Activated naive CD4-positive, alpha-beta T cell treated with anti-CD3 and anti-CD28 coated beads, Interleukin-2, amount 50 U/mL, for 72 hours (primary cell): ENCODE results near the gene SHMT2. TPM values are rescaled to one million over a fixed set of nuclear protein-coding genes. Genes with fewer than 3 reads are reported as not detected.

Experiments
- ATAC-seq, 2 donors: fragments of 150-1000 bp; cut with Tn5 transposase; 2 replicates each; pipeline ENCODE4 v1.10.0; 2021; ENCODE audit warnings: mild to moderate bottlenecking in 2 of 2, moderate library complexity in 2 of 2
- DNase-seq, 2 donors: peaks; one replicate each; pipeline ENCODE4 v3.0.0; 2021 to 2022; ENCODE audit warnings: low spot score in 2 of 2
- H3K27ac Mint-ChIP-seq, 2 donors: one replicate each; pipeline ENCODE4 v1.8.0; 2022; ENCODE audit warnings: mild to moderate bottlenecking in 2 of 2, mixed read lengths in 2 of 2
- H3K36me3 Mint-ChIP-seq, 2 donors: one replicate each; pipeline ENCODE4 v1.8.0; 2022; ENCODE audit warnings: mixed read lengths in 2 of 2
- H3K9me3 Mint-ChIP-seq, 2 donors: one replicate each; pipeline ENCODE4 v1.8.0; 2022; ENCODE audit warnings: mixed read lengths in 2 of 2
- total RNA-seq, 2 donors: library from RNA; stranded (reverse); gene quantifications; one replicate each; pipeline ENCODE4 v1.2.3, GENCODE V29; 2022

The SHMT2 gene
- total RNA-seq, 2 donors from 2014 or later = 360 to 376 TPM

DNA sequence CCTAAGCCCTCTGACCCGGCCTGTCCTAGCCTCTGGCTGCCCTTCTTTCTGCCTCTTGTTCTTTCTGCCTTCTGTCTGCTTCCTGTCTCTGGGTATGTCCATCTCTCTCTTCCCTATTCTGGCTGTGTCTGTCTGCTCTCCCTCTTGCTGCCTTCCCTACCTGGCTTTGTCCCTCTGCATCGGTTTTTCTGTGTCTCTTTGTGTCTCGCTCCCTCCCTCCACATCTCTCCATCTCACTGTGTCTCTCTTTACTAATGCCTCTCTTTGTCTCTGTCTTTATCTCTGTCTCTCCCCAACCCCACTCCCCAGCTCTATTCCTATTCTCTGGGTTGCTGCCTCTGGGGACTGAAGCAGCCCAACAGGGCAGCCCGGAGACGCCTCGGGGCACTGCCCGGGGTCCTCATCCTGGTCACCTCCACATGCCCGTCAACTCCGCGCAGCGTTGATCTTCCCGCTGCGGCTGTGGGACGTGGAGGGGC is 10.1 kb downstream of the SHMT2 start:
- H3K27ac Mint-ChIP-seq = peak overlapping the region; percentile 80 to 83
- peaks cover 2 to 4% of the 10 kb centered on the region in 2 donors for H3K36me3 Mint-ChIP-seq
- no peaks in the 10 kb centered on the region for H3K9me3 Mint-ChIP-seq
- DNase-seq (no peak), ATAC-seq (peak; percentile 0 to 1)

DNA sequence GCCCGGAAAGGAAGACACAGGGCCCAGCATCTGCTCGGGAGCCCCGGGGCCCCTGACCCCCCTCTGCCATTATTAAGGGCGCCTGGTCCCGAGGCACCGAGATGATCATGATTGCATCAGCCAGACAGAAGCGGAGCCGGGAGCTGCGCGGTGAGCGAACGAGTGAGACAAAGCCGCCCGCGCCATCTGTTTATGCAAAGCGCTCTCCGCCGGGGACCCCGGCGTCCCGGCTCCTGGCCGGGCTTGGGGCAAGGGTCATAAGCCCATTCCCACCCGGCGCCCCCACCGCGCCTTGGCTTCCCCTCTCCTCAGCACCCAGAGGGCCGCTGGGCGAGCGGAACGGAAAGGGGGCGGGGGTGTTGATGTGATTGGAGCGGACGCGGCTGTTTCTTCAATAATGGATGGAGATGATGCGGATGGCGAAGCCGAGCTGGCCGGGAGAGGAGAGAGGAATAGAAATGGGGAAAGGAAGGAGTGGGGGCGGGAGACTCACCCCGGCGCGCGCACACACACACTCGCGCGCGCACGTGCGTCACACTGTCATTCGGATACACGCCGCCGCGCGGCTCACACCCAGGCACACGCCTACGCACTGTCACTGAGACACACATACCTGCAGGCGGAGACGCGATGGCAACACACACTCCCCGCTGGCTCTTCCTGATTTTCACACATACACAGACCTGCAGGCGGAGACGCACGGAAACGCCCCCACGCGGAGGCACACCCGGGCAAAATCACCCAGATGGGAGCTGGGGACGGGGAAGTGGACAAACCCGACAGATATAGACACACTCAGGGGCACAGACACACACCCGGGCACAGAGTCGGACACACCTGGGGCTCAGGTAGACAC is 10.8 kb downstream of the SHMT2 start:
- H3K9me3 Mint-ChIP-seq = no peaks in the 10 kb centered on the region
- H3K27ac Mint-ChIP-seq = peak overlapping the region; percentile 80 to 83
- H3K36me3 Mint-ChIP-seq = peaks cover 0 to 4% of the 10 kb centered on the region in 2 donors
- DNase-seq (peak in 1 of 2 donors; percentile 74), ATAC-seq (peak; percentile 36 to 39)

DNA sequence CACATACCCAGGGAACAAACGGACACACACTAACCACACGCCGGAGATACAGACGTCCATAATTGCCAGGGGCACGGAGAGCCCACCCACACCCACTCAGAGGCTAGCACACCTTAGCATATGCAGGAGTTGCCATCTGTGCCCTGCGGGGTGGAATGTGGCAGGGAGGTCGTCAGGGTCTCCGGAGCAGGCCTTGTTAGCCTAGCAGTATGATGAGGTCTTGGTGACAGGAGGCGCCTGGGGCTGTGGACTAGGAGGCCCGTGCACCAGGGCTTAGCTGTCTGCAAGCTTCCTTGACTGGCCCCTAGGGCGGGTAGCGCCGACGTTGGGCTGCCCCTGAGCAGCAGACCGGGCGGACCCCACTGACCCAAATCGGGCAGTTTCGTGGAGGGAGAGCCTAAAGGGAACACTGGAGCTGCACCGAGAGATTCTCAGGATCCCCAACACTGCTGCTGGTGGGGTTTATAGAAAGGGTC is 11.5 kb downstream of the SHMT2 start:
- H3K27ac Mint-ChIP-seq = no peak overlapping the region
- no peak for DNase-seq
- peak in 1 of 2 donors; percentile 7 for ATAC-seq
- H3K36me3 Mint-ChIP-seq = peaks cover 0 to 4% of the 10 kb centered on the region in 2 donors
- no peaks in the 10 kb centered on the region for H3K9me3 Mint-ChIP-seq

DNA sequence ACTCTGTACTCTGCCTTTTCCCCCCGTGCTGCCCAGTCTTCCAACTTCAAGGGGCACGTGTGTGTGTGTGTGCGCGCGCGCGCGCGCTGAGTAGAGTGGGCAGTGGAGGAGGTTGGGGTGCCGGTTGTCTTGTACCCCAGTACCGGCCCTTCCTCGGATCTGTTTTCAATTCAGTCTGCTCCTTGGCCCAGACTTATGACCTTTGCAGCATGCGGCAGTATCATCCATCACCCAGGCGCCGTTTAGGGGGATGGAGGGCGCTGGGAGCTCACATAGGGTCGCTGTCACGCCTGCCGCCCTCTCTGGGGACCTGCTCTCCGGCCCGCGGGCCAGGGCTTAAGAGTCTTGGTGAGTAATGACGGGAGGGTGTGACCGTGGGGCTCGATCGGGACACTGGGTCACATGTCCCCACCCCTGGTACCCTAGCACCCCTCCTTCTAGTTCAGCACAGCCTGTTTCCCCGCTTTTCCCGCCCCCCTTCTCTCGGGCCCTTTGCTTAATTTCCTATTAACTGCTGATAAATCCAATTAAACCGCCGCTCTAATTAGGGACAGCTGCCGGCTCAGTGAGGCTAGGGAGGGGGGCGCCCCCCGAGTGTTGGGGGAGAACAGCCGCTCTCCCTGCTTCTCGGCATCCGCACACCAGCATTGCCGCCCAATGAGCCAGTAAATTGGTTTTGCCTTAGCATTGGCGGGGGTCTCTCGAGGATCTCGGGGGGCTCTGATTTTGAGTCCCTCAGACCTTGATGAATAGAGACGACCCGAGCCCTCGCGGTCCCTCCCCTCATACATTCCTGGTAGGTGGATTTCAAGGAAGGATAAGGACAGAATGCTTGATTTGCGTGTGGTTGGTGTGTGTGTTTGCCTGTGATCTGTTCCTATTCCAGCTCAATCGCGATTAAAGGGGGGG is 12.1 kb downstream of the SHMT2 start:
- Mint-ChIP-seq H3K36me3 (peaks cover 0 to 4% of the 10 kb centered on the region in 2 donors), H3K9me3 (no peaks in the 10 kb centered on the region), H3K27ac (no peak overlapping the region)
- ATAC-seq (no peak), DNase-seq (no peak)

DNA sequence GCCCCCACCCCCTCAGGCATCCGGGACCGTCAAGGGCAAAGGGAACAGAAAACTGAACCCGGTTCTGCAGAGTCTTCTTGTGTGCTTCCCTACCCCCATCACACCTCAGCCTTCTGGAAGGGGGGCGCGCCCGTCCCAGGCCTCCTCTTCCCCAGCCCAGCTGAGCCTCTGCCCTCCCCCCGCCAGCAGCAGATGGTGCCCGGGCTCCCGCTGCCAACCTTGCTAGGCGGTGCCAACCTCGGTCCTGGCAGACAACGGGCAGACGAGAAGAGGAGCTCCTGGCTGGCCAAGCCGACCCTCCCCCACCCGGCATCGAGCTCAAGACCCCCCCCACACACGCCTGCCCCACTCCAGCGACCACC is 12.8 kb downstream of the SHMT2 start:
- H3K36me3 Mint-ChIP-seq = peaks cover 0 to 4% of the 10 kb centered on the region in 2 donors
- DNase-seq = no peak
- no peaks in the 10 kb centered on the region for H3K9me3 Mint-ChIP-seq
- ATAC-seq = no peak
- H3K27ac Mint-ChIP-seq = no peak overlapping the region

DNA sequence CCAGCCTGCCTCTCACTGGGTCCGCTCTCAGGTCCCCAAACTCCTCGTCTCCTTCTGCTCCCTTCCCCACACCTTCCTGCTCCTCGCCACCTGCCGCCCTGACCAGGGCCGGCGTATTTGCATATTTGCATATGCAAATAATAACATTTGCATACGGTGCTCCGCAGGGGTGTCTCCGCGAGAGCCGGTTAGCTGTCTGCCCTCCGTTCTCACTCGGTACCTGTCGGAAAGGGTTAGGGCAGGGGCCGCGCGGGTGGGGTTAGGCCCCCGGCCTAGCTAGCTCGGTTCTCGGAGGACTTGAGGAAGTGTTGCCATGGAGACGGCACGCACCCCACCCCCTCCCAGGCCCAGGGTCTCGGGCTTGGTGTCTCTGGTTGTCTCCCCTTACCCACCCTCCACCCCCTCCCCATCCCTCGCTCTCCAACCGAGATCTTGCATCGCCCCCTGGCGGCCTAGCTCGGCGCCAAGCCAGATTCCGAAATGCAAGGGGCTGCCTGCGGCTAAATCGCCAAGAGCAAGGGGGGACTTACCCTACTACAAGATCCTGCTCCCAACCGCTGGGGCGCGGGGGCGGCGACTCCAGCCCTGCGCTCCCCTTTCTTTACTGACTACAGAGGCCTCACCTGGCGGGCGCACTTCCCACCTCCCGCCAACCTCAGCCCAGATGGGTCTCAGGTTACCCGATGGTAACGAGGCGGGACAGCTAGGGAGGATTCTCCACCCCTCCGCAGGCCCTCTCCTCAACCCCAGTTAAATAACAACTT is 13.4 kb downstream of the SHMT2 start:
- DNase-seq = peak in 1 of 2 donors; percentile 87
- Mint-ChIP-seq H3K27ac (no peak overlapping the region), H3K9me3 (no peaks in the 10 kb centered on the region), H3K36me3 (peaks cover 0 to 4% of the 10 kb centered on the region in 2 donors)
- ATAC-seq = peak; percentile 15 to 35

DNA sequence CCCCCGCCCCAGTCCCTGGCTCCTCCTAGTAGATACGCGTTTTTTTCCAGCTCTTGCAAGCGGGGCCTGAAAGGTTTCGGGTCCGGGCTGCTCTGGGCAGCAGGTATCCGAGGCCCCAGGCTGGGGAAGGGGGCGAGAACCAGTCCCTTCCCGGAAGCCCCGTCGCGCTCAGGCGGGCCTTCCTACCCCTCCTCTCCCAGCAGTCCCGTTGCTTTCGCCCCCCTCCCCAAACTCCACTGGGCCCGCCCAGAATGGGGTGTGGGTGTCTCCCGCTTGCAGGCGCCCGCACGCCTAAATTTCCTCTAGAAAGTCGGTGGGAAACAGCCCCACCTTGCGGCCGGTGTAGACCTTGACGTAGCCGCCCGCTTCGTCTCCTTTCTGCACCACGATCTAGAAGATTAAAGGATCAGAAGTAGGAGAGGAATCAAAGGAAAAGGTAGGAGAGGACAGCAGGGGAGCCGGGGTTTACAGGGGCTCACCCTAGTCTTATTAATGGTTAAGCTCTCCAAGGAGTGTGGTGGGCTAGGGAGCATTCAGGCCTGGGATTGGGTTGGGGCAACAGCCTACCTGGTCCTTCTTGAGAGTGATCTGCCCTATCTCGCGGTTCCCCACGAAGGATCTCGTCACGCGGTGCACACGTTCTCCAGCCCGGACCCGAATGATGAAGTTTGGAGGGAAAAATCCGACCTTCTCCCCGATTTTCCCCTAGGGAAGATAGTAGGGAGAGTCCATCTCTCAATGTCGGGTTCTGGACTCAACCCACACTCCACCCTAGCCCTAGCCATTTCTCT is 14.2 kb downstream of the SHMT2 start:
- Mint-ChIP-seq H3K36me3 (peaks cover 0 to 3% of the 10 kb centered on the region in 2 donors), H3K27ac (peak overlapping the region in 1 of 2 donors; percentile 78), H3K9me3 (no peaks in the 10 kb centered on the region)
- ATAC-seq (peak; percentile 25 to 28), DNase-seq (peak; percentile 76 to 93)

DNA sequence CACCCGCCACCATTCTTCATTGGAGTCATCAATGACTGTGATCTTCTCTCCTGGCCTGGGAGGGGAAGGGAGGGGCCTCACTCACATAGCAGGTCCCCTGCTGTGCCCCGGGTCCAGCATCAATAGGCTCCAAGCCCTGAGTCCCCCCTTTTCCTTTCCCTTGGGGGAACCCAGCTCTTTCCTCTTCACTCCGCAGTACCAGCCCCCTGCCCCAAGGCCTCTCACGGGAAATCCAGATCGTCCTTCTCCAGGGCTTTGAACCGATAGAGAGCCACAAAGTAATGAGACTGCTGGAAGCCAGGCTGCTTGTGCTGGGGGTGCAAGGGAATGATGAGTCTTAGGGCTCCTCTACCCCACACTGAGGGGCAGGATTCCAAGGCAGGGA is 14.8 kb downstream of the SHMT2 start:
- Mint-ChIP-seq H3K27ac (no peak overlapping the region), H3K9me3 (no peaks in the 10 kb centered on the region), H3K36me3 (no peaks in the 10 kb centered on the region)
- no peak for DNase-seq
- no peak for ATAC-seq

DNA sequence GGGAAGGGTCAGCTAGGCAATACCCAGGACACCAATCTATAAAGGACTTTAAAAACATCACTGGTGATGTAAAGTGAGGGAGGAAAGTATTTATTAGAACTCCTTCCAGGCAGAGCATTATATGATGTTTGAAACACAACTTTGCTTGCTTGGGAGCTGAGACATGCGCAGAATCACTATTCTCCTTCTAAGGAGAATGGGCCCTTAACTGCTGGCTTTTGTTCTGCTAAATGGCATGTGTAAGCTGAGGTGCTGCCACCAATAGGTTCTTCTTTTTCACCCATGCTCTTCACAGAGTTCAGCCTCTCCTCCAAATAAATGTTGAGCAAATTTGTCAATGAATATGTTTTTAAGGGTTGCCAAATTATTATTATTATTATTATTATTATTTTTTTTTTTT is 17.5 kb downstream of the SHMT2 start:
- no peaks in the 10 kb centered on the region for H3K9me3 Mint-ChIP-seq
- H3K27ac Mint-ChIP-seq = no peak overlapping the region
- no peaks in the 10 kb centered on the region for H3K36me3 Mint-ChIP-seq
- no peak for DNase-seq
- no peak for ATAC-seq

DNA sequence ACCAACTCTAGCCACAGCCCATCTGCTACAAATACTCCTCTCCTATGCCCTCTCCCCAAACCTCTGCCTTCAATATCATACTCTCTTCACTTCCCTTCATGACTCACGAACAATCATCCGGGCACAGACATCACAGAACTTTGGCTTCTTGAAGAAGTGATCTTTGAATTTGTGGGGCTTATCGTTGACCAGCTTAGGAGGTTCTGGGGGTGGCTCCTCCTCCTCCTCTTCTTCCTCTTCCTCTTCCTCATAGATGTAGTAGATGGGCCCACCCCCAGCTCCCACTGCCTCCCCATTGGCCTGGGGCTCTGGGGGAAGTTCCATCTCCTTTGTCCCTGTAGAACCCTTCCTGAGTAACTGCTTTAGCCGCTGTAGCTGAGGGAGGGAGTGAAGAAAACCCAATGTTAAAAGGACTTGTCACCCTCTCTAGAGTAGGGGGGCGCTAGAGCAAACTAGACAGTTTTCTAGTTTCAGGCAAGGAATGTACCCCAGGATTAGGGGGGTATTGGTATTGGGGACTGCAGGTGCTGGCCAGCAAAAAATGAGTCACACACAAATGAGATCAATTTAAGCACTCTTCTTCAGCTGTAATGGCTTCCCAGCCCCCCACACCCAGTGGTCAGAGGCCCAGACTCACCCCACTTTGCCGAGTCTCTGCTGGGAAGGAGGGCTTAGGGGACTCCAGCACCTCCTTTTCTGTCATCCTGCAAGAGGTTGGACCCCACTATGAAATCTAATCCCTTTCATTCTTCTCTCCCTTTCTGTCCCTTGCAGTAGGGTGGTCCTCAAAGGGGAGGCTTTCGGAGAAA is 19.6 kb downstream of the SHMT2 start:
- no peak for DNase-seq
- no peaks in the 10 kb centered on the region for H3K9me3 Mint-ChIP-seq
- ATAC-seq = peak; percentile 34 to 51
- no peak overlapping the region for H3K27ac Mint-ChIP-seq
- H3K36me3 Mint-ChIP-seq = no peaks in the 10 kb centered on the region

DNA sequence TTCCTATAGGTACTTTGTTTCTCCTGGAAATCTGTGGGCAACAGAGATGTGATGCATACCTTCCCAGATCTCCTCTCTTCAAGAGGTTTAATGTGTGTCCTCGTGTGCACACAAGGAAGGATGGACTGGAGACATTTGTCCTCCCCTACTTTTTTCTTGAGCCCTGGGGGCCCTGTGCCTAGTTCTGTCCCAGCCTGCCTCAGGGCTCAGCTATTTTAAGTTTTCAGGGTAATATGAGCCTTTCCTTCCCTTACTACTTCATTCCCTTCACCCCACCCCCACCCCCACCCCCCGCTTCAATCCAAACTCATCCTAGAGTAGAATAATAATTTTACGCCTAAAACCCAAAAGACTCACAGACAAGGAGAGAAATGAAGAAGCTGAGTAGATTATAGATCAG is 21.0 kb downstream of the SHMT2 start:
- H3K36me3 Mint-ChIP-seq = no peaks in the 10 kb centered on the region
- no peak for DNase-seq
- no peak for ATAC-seq
- H3K27ac Mint-ChIP-seq = no peak overlapping the region
- no peaks in the 10 kb centered on the region for H3K9me3 Mint-ChIP-seq

DNA sequence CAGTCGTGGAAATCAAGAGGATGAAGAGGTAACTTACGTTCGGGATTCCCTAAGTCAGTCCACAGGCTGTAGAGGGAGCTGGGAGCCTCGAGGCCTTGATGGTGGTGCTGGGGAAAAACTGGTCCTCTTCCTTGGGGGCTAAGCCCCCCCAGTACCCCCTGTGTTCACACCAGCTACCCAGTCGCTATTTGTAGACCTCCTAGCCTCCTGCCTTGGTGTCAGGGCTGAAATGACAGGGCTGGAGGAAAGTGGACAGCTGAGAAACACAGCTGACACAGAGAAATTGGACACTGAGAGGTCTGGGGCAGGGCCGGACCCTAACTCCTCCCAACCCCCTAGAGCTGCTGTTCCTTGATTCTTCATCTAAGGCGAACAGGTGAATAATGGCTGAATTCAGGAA is 21.4 kb downstream of the SHMT2 start, which contains the start of gene STAC3:
STAC3 (minus strand) TSS at position 232 of the 400 bp plus-strand sequence. CDS start 1,551 bp downstream, outside the sequence.
- Mint-ChIP-seq H3K9me3 (no peaks in the 10 kb centered on the region), H3K36me3 (no peaks in the 10 kb centered on the region), H3K27ac (no peak within 1 kb of the TSS)
- ATAC-seq = no peak
- no peak for DNase-seq

DNA sequence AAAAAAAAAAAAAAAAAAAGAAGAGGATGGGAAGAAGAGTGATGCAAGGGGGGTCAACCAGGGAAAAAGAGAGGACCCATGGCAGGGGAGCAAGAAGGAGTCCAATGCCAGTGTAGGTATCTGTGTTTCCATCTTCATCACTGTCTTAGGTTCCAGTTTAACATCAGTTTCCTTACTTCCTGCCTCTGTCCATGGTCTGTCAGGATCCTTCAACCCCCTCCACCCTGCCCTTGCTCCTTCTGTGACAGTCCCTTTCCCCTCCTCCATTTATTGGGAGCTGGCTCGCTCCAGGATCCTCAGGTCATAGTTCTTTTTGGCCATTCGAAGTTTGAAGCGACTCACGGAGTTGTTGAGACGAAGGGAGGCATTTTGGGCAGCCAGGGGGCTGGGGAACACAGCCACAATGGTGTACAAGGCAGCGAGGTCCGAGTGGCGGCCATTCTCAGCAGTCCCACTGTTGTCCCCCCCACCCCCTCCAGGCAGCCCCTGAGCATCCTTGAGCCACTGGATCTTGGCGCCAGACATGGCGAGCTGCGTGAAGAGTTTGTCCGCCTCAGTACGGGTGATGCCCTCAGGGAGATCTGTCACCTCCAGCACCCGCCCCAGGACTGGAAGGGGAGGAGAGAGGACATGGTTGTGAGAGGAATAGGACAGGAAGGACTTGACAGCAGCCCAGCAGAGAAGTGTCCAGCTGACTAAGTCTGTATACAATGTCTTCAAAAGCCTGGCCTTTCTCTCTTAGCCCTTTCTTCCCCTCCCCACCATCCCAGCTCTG is 25.2 kb downstream of the SHMT2 start:
- no peak for DNase-seq
- ATAC-seq = no peak
- no peaks in the 10 kb centered on the region for H3K36me3 Mint-ChIP-seq
- H3K27ac Mint-ChIP-seq = peak overlapping the region in 1 of 2 donors; percentile 24
- no peaks in the 10 kb centered on the region for H3K9me3 Mint-ChIP-seq

DNA sequence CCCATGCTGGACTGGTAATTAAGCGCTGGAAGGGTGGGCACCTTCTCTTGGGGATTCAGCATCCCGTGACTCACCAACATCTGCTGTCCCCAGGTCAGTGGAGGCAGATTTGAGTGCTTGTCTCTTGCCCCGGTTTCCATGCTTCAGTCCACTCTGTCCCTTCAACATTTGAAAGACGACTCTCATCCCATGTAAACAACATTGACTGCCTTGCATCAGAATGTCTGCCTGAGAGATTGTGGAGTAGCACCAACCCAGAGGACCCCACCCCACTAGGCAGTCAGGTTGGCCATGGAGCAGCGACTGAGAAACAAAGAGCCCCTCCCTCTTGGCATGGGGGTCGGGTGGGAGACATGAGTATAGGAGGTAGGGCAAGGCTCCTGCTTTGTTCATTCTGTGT is 26.4 kb downstream of the SHMT2 start:
- no peak overlapping the region for H3K27ac Mint-ChIP-seq
- H3K36me3 Mint-ChIP-seq = no peaks in the 10 kb centered on the region
- ATAC-seq (no peak), DNase-seq (no peak)
- no peaks in the 10 kb centered on the region for H3K9me3 Mint-ChIP-seq
